K562 (cell line): ENCODE data around the gene SMARCC1. TPM values are rescaled to one million over a fixed set of nuclear protein-coding genes. Genes with fewer than 3 reads are reported as not detected.

ENCODE experiments used
- CBX8 ChIP-seq: fragments of 200-600 bp; sonication (generic); IDR thresholded peaks from 2 replicates; pipeline ENCODE4 v1.6.1; 2012; ENCODE audit warnings: borderline replicate concordance, mixed run types, low read depth, mild to moderate bottlenecking, moderate library complexity, mixed read lengths, low read length, control low read depth, inconsistent platforms; ENCODE audit not compliant: poor library complexity, severe bottlenecking; ENCODE audit errors: extremely low read depth
- CHD4 ChIP-seq: fragments of 200-600 bp; sonication (generic); IDR thresholded peaks from 3 replicates; pipeline ENCODE4 v1.6.1; 2012; ENCODE audit warnings: low read depth, mild to moderate bottlenecking, mixed read lengths, low read length, inconsistent platforms; ENCODE audit not compliant: insufficient read depth, insufficient replicate concordance, poor library complexity, severe bottlenecking
- DNMT1 ChIP-seq: fragments of 450-650 bp; IDR thresholded peaks from 2 replicates; pipeline ENCODE4 v1.6.1; 2016; ENCODE audit warnings: antibody characterized with exemption, mild to moderate bottlenecking
- ESRRA ChIP-seq: fragments of 450-650 bp; IDR thresholded peaks from 2 replicates; pipeline ENCODE4 v1.6.1; 2014; ENCODE audit warnings: low read depth, mild to moderate bottlenecking, moderate library complexity, borderline replicate concordance
- FOSL1 ChIP-seq: fragments of 200-800 bp; sonication (Bioruptor generic); conservative IDR thresholded peaks from 2 replicates; pipeline ENCODE4 v1.6.1; 2016; ENCODE audit warnings: missing genetic modification characterization, missing compliant biosample characterization
- GABPB1 ChIP-seq: sonication (generic); formaldehyde crosslinking; IDR thresholded peaks from 2 replicates; pipeline ENCODE4 v1.8.0; 2022; ENCODE audit warnings: mild to moderate bottlenecking, missing genetic modification reagents
- JUNB ChIP-seq: fragments of 450-650 bp; formaldehyde crosslinking; conservative IDR thresholded peaks from 2 replicates; pipeline ENCODE4 v1.4.0; 2020; ENCODE audit warnings: mild to moderate bottlenecking
- KAT2B ChIP-seq: IDR thresholded peaks from one replicate; pipeline ENCODE4 v1.6.1; 2012; ENCODE audit warnings: low read depth, mild to moderate bottlenecking, control low read depth, inconsistent platforms, low read length, moderate library complexity
- NCOA1 ChIP-seq: fragments of 450-650 bp; IDR thresholded peaks from 2 replicates; pipeline ENCODE4 v1.6.1; 2016; ENCODE audit warnings: low read depth
- PHB2 ChIP-seq: fragments of 450-650 bp; IDR thresholded peaks from 2 replicates; pipeline ENCODE4 v1.6.1; 2017; ENCODE audit warnings: low read depth
- PTBP1 ChIP-seq: fragments of 200-400 bp; formaldehyde crosslinking; IDR thresholded peaks from 2 replicates; pipeline ENCODE4 v1.6.1; 2017; ENCODE audit warnings: low read depth, low read length
- SIN3A ChIP-seq, 2 experiments: fragments of 150-350 bp in 1 of 2; IDR thresholded peaks; 2 replicates each; pipeline ENCODE4 v1.6.1; 2011 to 2016; ENCODE audit warnings: borderline replicate concordance in 2 of 2, low read depth in 2 of 2, low read length in 2 of 2, mild to moderate bottlenecking in 2 of 2, moderate library complexity in 2 of 2; ENCODE audit not compliant: control insufficient read depth in 1 of 2
- TARDBP ChIP-seq: fragments of 450-650 bp; IDR thresholded peaks from 2 replicates; pipeline ENCODE4 v1.6.1; 2016
- ZBTB8A ChIP-seq: fragments of 450-650 bp; IDR thresholded peaks from 2 replicates; pipeline ENCODE4 v1.6.1; 2018; ENCODE audit warnings: mild to moderate bottlenecking, moderate library complexity; ENCODE audit not compliant: partially characterized antibody
- ZNF3 ChIP-seq: fragments of 250-450 bp; sonication (Bioruptor Pico); IDR thresholded peaks from 2 replicates; pipeline ENCODE4 v1.5.0; 2021; ENCODE audit warnings: mild to moderate bottlenecking, moderate library complexity
- ZNF436 ChIP-seq: fragments of 250-450, 450-650 bp; sonication (Bioruptor Pico); formaldehyde crosslinking; IDR thresholded peaks from 2 replicates; pipeline ENCODE4 v1.7.0; 2020; ENCODE audit warnings: mild to moderate bottlenecking
- ZNF717 ChIP-seq: fragments of 250-450 bp; sonication (Bioruptor Pico); IDR thresholded peaks from 2 replicates; pipeline ENCODE4 v1.5.0; 2021
- polyA plus RNA-seq, 8 experiments: library from polyadenylated mRNA; depleted of rRNA in 4 of 8; stranded (reverse) in 5 of 8; unstranded in 3 of 8; fragments of >200 nt; fragmentation: Nextera tagmentation in 2 of 8; fragmentation: Illumina TruSeq in 1 of 8; extraction: Ambion mirVana in 2 of 8; extraction: Trizol in 1 of 8; gene quantifications; 2 replicates each; pipeline versions ENCODE4 v1.2.1 to v1.2.3, GENCODE V29; 2011 to 2014; ENCODE audit warnings: inconsistent platforms in 1 of 8, missing spikeins in 1 of 8
- total RNA-seq, 7 experiments: library from RNA; depleted of rRNA in 6 of 7; stranded (reverse); fragments of >200 nt in 6 of 7; fragmentation: Illumina TruSeq in 2 of 7; extraction: Trizol in 2 of 7; gene quantifications; 2 replicates each; pipeline versions ENCODE4 v1.2.1 to v1.2.3, GENCODE V29; 2011 to 2021; ENCODE audit warnings: low replicate concordance in 1 of 7
- TF ChIP-seq, protein P1 (sequence below): fragments of 450-650 bp; IDR thresholded peaks from 2 replicates; pipeline ENCODE4 v1.7.0; 2016; ENCODE audit warnings: borderline replicate concordance
- TF ChIP-seq, protein P2 (sequence below), 2 experiments: IDR thresholded peaks; 2 replicates each; pipeline ENCODE4 v1.6.1; 2012; ENCODE audit warnings: improper control_type of control experiment in 2 of 2, low read depth in 2 of 2, low read length in 2 of 2, borderline replicate concordance in 1 of 2
- TF ChIP-seq, protein P3 (sequence below): sonication (generic); formaldehyde crosslinking; IDR thresholded peaks from 2 replicates; pipeline ENCODE4 v1.8.1; 2023; ENCODE audit warnings: mild to moderate bottlenecking, missing genetic modification reagents, moderate library complexity
- TF ChIP-seq, protein P4 (sequence below): fragments of 200-800 bp; sonication (Bioruptor generic); IDR thresholded peaks from 2 replicates; pipeline ENCODE4 v1.6.1; 2017; ENCODE audit warnings: missing genetic modification characterization, missing compliant biosample characterization

Gene SMARCC1
- total and polyA plus RNA-seq, 9 of the 15 experiments (the other 6 are each of a cell fraction or from before 2014, with no cell fraction given): 20.7 to 199 (median 66.0) TPM

DNA sequence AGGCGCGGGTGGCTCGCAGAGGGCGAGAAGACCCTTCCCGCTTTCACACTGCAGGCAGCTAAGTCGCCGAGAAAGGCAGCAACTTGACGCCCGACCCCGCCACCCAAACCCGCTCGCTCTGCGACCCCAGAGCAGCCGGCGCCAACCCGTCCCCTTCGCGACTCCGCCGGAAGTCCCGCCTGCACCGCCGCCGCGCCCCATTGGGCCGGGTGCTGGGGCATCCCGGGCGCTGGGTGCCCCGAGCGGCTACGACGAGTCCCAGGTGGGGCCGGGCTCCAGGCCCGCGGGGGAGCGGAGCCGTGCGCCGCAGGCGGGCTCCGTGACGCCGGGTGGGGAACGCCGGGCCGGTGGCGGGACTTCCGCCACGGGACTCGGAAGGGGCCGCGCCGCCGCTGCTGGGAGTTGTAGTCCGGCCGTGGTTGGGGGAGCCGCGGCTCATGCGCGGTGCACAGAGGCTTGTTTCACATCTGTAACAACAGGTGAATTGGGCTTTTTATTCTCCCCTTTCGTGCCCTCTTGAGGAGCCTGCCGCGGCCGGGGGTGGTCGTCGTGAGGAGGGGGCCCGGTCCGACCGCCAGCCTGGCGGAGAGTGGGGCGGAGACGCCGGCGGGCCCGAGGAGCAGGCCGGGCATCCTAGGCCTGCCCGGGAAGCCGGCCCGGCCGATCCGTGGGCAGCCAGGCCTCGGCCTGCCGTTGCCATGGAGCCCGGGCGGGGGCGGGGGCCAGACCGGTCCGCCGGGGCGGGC, 21.2 kb upstream of the SMARCC1 start, which contains the start of gene DHX30 (continued):
- TF ChIP-seq, protein P1, sequence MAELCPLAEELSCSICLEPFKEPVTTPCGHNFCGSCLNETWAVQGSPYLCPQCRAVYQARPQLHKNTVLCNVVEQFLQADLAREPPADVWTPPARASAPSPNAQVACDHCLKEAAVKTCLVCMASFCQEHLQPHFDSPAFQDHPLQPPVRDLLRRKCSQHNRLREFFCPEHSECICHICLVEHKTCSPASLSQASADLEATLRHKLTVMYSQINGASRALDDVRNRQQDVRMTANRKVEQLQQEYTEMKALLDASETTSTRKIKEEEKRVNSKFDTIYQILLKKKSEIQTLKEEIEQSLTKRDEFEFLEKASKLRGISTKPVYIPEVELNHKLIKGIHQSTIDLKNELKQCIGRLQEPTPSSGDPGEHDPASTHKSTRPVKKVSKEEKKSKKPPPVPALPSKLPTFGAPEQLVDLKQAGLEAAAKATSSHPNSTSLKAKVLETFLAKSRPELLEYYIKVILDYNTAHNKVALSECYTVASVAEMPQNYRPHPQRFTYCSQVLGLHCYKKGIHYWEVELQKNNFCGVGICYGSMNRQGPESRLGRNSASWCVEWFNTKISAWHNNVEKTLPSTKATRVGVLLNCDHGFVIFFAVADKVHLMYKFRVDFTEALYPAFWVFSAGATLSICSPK: no peak
- TF ChIP-seq CHD4 (no peak), ESRRA (peak; percentile 73), KAT2B (no peak), JUNB (no peak), NCOA1 (no peak), ZBTB8A (no peak), ZNF717 (CRISPR knock-in tag) (no peak), SIN3A (IDR thresholded peaks at IDR 0.05; ENCODE audit: borderline replicate concordance in 2 of 2, control insufficient read depth in 1 of 2, low read depth in 2 of 2, low read length in 2 of 2) (peak in 1 of 2 experiments; percentile 84; a peak in 1 of 4 replicates), PTBP1 (no peak), ZNF436 (CRISPR knock-in tag) (no peak), ZNF3 (no peak), TARDBP (no peak; the same call in 1 of the 2 replicates), PHB2 (no peak), CBX8 (no peak), DNMT1 (no peak), GABPB1 (CRISPR knock-in tag) (peak; percentile 90), FOSL1 (tag) (no peak)
- TF ChIP-seq, protein P2, sequence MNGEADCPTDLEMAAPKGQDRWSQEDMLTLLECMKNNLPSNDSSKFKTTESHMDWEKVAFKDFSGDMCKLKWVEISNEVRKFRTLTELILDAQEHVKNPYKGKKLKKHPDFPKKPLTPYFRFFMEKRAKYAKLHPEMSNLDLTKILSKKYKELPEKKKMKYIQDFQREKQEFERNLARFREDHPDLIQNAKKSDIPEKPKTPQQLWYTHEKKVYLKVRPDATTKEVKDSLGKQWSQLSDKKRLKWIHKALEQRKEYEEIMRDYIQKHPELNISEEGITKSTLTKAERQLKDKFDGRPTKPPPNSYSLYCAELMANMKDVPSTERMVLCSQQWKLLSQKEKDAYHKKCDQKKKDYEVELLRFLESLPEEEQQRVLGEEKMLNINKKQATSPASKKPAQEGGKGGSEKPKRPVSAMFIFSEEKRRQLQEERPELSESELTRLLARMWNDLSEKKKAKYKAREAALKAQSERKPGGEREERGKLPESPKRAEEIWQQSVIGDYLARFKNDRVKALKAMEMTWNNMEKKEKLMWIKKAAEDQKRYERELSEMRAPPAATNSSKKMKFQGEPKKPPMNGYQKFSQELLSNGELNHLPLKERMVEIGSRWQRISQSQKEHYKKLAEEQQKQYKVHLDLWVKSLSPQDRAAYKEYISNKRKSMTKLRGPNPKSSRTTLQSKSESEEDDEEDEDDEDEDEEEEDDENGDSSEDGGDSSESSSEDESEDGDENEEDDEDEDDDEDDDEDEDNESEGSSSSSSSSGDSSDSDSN (IDR thresholded peaks at IDR 0.05; ENCODE audit: borderline replicate concordance in 1 of 2, low read depth in 2 of 2, low read length in 2 of 2): no peak; a peak in 1 of 4 replicates
- TF ChIP-seq, protein P3, sequence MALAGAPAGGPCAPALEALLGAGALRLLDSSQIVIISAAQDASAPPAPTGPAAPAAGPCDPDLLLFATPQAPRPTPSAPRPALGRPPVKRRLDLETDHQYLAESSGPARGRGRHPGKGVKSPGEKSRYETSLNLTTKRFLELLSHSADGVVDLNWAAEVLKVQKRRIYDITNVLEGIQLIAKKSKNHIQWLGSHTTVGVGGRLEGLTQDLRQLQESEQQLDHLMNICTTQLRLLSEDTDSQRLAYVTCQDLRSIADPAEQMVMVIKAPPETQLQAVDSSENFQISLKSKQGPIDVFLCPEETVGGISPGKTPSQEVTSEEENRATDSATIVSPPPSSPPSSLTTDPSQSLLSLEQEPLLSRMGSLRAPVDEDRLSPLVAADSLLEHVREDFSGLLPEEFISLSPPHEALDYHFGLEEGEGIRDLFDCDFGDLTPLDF: peak; percentile 88
- TF ChIP-seq, protein P4, sequence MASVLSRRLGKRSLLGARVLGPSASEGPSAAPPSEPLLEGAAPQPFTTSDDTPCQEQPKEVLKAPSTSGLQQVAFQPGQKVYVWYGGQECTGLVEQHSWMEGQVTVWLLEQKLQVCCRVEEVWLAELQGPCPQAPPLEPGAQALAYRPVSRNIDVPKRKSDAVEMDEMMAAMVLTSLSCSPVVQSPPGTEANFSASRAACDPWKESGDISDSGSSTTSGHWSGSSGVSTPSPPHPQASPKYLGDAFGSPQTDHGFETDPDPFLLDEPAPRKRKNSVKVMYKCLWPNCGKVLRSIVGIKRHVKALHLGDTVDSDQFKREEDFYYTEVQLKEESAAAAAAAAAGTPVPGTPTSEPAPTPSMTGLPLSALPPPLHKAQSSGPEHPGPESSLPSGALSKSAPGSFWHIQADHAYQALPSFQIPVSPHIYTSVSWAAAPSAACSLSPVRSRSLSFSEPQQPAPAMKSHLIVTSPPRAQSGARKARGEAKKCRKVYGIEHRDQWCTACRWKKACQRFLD (CRISPR knock-in tag): peak; percentile 87
